Activated naive CD4-positive, alpha-beta T cell treated with anti-CD3 and anti-CD28 coated beads, Interleukin-2, amount 50 U/mL, for 16 hours (primary cell): ENCODE results near the gene GABRB3.
"Not testable (repeated sequence)": the region's sequence is repeated elsewhere in the genome, so short reads cannot be mapped to it uniquely, and the experiment has no call there.

ENCODE experiments used
- DNase-seq: peaks from one replicate; pipeline ENCODE4 v3.0.0-alpha.2; 2020

The GABRB3 gene

DNA sequence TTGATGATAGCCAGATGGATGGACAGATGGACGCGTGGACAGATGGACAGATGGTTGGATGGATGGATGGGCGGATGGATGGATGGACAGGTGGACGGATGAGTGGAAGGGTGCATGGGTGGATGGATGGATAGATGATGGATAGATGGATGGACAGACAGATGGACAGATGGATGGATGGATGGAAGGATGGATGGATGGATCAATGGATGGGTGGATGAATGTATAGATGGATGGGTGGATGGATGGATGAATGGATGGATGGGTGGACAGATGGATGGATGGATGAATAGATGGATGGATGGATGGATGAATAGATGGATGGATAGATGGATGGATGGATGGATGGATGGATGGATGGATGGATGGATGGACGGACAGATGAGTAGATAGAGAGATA is 40.9 kb downstream of the GABRB3 start:
- DNase-seq: no peak

DNA sequence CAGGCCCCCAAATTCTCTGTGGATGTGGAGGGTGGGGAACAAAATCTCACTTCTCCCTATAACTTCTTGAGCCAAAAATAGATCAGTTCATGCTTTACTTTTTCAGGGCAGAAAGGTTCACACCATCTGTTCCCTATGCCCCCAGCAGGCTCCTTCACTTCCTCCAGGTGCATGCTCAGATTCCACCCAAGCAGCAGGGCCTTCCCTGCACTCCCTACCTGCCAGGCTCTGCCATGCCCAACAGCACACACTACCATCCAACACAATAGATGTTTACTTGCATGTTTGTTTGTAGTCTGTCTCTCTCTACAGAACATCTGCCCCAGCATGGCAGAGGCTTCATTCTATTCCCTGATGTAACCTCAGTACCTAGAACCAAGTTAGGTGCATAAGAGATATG is 43.3 kb downstream of the GABRB3 start:
- no peak for DNase-seq

DNA sequence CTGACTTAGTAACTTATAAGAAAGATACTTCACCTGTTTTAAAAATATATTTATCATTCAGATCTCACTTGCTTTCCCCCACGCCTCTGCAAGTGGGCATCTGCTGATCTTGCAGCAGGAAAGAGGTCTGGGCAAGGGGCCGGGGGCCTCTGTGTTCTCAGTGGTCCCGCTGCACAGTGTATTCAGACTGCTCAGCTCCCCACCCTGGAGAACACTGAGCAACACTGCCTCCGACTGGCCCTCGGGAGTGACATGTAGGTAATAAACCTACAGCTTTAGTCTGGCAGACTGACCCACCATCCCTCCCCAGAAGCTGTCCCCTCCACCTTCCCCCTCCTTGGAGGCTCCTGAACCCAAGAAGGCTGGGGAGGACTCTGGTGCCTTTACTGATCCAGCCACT is 43.8 kb downstream of the GABRB3 start:
- DNase-seq: no peak

DNA sequence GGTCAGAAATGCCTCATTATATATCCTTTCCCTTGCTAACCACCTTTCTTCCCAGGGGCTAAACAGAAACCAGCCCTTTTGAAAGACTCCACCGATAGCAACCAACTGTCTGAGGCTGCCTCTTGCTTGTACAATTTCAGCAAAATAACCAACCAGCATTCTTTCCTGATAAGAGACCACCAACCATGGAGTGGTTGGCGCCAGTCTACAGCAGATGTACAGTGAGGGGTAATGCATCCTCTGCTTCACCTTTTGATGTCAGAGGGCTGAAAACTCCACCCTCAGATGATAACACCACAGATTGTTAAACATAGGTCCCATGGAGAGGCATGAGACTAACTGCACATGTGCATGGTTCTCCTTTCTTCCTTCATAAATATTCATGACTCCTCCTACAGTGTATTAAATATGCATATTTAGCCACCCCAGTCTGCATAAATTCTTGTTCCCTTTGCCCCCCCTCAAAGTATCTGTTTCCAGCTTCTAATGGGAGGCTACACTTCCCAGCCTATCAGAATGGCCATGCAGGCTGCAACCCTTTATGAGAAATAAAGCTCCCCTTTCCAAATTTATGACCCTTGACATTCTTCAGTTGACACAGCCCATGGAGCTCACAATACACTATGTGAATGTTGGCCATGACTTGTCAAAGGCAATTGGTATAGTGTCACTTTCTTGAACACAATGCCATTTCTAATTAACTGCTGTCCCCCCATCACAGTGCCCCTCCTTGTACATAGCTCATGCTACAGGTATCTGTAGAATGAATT is 48.3 kb downstream of the GABRB3 start:
- no peak for DNase-seq

DNA sequence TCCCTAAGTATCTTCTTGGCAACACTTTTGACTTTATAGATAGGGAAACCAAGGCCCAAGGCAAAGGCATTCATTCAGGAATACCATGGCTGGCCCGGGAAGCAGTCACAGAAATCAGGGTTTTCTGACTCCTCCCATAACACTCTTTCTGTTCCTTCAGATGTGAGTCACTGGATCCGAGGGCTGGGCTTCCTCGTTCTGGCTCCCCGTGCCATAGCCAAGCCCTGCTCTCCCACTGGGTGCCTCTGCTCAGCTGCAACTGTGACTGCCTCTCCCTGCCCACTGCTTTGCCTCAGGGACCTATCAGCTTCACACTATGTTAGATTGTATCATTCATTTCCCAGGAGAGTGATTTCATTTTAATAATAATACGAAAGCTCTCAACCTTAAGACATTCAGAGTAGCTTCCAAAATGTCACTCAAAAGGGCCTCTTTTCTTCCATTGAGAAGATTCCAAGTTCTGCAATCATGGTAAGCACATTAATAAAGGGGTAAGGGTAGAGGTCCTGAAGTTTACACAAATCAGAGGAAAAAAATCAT is 50.2 kb downstream of the GABRB3 start:
- no peak for DNase-seq

DNA sequence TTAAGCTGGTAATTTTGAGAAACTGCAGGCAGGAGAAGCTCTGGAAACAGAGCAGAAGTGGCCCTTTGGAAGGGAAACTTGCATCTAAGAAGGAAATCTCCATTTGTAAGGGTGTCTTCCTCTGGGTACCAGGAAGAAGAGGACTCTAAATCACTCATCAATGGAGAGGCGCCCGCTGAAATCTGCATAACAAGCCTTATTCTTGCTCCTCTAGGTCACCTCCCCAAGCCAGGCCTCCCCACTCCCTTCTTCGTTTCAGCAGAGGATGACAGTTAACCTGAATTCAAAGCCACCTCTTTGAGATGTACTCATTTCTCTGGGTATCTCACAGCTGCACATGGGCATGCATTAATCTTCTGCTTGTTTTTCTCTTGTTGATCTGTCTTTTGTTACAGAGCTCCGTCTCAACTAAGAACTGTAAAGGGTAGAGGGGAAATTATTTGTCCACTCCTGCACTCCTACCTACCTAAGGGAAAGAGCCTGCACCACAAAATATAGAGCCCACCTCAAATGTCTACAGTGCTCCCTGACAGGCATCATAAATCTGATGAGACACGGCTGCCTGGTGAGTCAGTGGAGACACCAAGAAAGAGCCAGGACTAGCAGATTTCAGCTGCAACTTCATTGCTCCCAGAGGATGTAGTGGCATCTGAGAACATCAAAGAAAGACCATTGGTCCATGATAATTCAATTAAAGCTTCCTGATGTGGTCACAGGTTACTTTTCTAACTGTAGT is 51.5 kb downstream of the GABRB3 start:
- no peak for DNase-seq

DNA sequence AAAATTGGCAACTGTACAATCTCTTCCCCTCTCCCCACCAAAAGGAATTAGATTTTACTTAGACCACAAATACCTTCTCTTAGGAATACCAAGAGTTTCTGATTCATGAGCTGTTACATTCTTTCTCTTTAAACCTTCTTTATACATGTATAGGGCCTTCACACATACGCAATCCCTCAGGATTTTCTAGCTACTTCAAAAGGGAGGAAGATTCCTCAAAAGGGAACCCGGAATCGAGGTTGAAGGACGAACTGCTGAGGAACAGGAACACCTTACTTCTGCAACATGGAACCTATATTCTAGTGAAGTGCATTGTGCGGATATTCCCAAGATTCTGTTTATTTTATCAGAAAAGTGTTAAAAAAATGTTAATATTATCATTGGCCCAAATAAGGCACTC is 52.3 kb downstream of the GABRB3 start:
- no peak for DNase-seq

DNA sequence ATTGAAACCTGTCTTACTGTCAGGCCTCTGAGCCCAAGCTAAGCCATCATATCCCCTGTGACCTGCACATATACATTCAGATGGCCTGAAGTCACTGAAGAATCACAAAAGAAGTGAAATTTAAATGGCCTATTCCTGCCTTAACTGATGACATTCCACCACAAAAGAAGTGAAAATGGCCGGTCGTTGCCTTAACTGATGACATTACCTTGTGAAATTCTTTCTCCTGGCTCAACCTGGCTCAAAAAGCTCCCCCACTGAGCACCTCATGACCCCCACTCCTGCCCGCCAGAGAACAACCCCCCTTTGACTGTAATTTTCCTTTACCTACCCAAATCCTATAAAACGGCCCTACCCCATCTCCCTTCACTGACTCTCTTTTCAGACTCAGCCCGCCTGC is 53.0 kb downstream of the GABRB3 start:
- not testable (repeated sequence) for DNase-seq

DNA sequence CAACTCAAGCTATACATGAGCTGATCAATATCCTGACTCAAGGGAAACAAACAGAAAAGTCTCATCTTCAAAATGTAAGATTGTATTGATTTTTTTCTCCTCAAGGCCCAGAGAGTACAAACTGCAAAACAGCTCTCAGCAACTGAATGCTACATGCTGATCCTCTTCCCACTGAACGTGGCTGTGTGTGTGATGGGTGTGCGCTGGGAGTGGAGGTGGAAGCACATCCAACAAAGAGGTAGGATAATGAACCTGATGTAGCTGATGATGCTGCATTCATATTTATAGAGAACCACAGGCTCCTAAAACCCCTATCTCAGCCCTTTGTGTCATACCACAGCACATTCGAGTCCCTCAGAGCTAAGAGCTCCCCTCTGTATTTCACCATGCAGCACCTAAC is 56.8 kb downstream of the GABRB3 start:
- DNase-seq: no peak

DNA sequence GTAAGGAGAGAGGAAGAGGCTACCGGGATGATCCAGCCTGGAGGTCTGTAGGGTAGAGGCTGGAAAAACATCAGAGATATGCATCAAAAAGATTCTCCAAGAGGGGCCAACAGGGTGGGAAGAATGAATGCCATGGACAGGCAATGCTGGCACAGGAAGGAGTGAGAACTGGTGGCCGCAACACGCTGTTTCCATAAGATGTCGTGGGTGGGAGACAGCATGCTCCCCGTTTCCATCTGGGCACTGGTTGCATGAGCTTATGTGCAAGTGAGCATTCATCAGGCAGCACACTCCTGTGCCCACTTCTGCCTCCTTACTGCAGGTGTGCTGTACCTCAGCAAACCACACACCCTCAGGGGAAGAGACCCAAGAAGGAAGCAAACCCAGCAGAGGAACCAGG is 59.4 kb downstream of the GABRB3 start:
- DNase-seq: no peak

DNA sequence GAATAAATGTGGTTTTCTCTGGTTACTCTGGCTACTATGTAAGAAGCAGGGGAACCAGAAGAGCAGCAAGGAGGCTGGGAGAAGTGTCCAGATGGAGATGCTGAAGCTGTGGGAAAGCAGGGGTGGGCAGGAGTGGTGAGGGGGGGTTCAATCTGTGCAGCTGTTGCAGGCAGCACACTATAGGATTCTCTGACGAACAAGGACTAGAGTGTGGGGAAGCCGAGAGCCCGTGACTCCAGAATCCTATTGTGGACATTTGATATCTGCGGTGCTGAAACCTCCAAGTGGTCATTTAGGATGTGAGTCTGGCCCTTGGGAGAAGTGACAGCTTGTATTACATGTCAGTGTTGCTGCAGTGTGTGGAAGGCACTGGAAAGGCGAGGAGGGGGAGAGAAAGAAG is 60.5 kb downstream of the GABRB3 start:
- DNase-seq: no peak

DNA sequence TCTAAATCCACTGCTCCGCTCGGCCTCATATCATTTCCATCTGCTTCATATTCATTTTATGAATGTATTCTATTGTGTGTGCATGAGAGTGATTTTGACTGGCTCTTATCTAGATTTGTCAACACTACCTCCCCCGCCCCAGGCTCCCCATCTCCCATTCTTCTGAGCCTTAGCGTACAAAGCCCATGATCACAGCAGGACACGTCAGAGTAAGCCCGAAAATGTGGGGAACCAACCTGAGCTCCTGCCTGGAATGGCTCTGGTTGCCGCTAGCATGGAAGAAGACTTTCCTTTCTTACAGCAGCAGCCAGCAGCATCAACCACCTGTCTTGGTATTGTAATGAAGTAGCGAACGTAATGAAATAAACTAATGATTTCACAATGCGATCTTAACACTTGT is 61.4 kb downstream of the GABRB3 start:
- DNase-seq: no peak

DNA sequence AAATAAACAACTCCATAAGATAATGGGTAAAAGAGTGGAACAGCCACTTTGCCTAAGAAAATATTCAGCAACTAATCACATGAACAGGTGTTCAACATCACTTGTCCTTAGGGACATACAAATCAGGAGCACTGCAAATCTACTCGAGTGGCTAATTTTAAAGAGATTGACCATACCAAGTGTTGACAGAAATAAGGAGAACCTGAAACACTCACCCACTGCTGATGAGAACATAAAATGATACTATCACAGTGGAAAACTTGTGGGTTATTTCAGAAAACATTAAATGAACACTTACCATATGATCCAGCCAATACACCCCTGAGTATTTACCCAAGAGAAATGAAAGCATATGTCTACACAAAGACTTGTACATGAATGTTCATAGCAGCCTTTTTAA is 70.5 kb downstream of the GABRB3 start:
- DNase-seq: no peak

DNA sequence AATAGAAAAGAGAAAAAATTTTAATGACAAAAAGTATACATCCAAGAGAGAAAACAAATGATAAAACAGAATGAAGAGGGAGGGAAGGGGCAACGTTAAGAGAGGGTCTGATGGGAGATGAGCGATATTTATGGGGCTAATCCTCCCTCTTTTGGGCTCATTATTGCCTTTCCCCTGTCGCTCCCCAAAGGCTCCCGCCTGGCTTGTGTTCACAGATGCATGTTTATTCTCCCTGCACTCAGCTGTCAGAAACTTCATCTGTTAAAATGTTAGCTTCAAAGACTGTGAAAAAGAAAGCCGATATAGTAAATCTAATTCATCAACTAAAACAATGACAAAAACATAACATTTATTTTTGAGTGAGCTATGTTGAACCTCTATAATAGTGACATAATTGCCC is 74.3 kb downstream of the GABRB3 start:
- DNase-seq: no peak

DNA sequence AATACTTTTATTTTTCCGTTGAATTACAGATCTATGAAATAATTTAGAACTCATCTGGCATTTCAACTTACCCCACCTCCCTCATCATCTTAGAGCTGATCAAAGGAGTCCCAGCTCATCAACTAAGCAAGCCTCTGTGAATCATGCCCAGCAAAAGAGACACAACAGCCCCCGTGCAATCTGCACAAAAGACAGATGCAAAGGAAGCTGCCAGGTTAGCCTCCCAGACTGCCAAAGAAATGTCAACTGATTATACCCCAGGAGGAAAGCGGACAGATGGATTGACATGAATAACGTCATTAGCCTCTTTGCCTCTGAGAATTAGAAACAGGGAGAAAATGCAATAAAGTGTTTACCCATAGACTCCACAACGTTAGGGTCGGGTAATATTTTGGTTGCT is 75.0 kb downstream of the GABRB3 start:
- DNase-seq: no peak

DNA sequence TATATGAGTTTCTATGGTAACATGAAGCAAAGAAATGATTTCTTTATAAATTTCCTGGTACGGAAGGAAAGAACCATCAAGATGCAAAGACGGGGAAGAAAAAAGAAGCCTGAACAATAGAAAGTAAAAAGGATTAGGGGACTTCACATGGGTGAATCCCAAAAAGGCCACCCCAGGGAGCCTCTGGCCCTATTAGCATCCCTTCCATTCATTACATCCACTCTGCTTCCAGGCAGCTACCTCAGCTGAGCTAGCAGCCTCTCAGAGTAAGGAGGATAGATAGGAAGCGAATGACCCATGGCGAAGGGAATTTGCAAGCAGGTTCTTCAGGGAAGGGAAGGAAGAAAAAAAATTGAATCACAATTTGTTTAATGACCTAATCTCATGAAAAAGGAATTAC is 81.6 kb downstream of the GABRB3 start:
- DNase-seq: no peak

DNA sequence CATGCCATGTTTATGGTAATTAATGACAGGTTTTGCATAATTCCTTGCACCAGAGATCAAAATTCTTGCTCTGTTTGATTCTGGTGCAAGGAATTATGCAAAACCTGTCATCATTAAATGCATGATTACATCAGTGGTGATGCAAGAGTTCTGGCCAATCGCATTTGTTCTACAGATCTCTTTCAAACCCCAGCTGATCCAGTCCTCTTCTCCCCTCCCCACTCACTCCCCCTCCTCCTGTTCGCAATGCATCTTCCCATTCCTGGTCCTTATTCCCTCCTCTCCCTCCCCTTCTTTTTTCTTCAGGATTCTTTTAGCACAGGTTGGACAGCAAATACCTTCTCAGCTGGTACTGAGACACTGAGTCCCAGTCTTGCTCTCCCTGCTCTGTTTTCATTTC is 82.1 kb downstream of the GABRB3 start:
- no peak for DNase-seq

DNA sequence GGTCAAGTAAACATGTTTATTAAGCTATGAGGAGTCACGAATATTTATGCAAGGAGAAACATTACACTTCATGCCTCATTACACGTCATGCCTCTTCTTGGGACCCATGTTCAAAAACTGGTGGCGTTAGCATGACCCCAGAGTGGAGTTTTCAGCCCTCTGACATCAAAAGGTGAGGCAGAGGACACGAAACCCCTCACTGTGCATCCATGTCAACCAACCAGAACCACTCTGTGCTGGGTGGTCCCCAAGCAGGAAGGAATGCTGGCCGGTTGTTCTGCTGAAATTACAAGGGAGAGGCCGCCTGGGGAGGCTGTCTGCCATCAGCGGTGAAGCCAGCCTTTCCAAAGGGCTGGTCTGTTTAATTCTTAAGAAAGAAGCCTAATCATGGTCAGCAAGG is 83.4 kb downstream of the GABRB3 start:
- no peak for DNase-seq

DNA sequence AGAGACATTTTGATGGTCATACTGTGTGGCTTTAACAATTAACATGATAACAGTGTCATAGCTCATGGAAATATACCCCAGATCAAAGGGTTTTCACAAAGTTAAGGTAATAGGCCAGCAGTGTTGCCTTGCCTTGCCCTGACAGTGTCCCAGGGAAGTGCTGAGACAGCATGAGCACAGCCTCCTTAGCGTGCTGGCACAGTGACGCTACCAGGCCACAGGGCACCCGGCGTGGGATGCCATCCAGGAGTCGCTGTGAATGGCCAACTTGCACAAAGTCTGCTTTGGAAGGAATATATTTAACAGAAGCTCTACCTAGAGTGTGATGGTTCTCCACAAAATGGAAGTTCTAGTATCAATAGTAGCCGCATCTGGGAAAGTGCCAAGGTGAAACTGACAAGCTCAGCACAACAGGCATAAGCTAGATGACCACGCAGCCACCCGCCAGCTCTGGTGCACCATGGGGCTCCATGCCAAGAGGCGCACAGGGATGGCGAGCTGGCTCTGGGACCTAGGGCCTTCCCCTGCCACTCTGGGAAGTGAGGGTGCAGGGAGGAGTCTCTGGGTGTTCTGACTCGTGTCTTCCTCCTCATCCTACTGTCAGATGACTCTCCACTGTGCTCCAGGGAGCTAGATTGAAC is 86.2 kb downstream of the GABRB3 start:
- DNase-seq: no peak

DNA sequence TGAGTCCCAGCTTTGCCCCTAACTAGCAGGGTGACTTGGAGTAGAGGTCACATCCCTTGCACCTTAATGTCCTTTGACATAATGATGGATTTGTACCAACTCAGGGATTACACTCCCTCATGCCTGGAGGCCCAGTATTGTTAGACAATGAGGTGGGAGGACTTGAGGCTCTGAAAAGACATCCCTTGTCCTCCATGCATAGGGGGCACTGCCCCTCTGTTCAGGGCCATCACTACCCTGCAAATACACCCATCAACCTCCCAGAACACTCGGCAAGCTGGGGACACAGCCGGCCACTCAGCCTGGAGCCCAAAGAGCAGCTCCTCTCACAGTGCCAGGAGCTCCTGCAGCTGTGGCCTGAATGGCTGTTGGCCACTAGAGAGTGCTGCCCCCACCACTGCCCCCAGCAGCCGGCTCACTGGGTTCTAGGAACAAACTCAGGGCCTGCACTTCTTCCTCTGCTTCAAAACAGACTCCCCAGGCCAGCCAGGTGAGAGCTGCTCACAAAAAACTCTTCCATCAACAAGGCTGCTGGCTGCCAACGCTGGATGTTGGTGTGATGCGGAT is 90.2 kb downstream of the GABRB3 start:
- DNase-seq: no peak

DNA sequence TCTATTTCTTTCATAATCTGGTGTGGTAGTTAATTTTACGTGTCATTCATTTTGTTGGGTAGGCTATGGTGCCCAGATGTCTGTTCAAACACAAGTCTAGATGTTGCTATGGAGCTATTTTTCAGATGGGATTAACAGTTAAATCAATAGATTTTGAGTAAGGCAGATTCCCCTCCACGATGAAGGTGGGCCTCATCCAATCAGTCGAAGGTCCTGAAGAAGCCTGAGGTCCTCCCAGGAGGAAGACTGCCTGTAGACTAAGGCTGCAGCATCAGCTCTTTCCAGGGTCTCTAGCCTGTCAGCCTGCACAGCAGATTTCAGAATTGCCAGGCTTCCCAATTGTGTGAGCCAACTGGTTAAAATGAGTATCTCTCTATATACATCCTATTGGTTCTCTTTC is 92.9 kb downstream of the GABRB3 start:
- no peak for DNase-seq

DNA sequence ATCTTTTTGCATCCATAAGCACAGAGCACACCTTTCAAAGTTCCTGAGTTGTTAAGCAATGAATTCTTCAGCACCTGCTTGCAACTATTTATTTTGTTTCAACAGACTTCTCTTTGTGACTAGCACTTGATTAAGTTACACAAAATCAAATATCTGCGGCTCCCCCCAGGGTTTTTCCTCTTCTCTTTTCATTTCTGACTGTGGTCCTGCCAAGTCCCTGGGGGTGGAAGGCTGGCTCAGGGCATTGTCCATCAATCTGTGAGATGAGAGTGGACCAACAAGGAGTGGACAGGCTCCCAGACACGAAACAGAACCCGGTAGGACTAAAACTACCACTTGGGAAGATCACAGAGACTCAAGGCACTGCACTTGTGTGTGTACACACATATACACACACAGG is 96.8 kb downstream of the GABRB3 start:
- no peak for DNase-seq

DNA sequence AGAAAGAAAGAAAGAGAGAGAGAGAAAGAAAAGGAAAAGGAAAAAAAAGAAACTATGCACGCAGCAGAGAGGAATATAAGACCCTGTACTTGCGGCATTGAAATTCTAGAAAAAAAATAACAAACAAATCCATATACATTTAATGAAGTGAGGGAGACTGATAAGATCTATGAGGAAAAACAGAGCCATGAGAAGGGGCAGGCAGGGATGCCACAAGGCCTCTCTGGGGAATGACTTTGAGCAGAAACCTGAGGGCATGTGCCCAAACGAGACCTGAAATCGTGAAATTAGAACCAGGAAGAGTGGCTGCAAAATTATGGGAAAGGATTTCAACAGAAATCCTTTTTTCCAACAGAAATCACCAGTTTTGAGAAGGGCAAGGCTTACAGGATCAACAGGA is 98.4 kb downstream of the GABRB3 start:
- no peak for DNase-seq

DNA sequence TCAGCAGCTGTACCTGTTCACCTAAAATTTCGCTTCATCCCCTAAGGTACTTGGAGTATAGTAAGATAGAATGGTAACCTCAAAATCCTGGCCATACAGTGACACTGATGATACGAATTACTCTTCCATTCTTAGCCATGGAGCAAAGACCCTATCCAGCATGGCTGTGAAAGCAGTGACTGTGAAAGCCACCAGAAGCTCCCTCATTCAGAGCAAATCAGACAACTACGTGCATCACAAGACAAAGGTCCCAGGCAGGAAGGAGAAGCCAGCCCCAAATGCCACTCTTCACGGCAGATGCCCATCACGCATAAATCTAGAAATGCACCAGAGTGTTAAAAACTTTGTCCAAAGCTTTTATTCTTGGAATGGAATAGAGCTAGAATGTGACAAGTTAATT is 99.4 kb downstream of the GABRB3 start:
- DNase-seq: no peak
